ENCODE results near the gene SNCAIP.

Gene SNCAIP

DNA sequence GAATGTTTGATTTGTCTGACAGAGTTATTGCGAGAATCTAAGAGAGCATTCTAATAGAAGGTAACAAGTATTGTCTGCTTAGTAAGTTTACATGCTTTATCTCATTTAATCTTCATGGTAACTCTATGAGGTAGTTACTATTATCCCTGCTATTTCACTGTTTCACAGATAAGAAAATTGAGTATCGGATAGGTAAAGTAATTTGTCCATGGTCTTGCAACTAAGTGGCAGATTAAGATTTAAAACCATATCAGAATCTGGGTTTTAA, 118.2 kb downstream of the SNCAIP start:
- no peak for DNase-seq

DNA sequence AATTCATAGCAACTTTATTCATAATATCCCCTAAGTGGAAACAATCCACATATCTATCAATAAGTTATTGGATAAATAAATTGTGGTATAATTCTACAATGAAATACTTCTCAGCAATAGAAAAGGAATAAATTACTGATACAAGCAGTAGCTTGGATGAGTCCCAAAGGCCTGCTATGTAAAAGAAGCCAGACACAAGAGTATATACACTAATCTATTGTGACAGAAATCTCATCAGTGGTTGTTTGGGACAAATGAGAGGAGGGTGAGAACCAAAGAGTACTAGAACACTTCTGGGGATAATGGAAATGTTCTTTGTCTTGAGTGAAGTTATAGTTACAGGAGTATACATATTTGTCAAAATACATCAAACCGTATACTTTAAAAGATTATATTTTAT, 119.3 kb downstream of the SNCAIP start:
- no peak for DNase-seq

DNA sequence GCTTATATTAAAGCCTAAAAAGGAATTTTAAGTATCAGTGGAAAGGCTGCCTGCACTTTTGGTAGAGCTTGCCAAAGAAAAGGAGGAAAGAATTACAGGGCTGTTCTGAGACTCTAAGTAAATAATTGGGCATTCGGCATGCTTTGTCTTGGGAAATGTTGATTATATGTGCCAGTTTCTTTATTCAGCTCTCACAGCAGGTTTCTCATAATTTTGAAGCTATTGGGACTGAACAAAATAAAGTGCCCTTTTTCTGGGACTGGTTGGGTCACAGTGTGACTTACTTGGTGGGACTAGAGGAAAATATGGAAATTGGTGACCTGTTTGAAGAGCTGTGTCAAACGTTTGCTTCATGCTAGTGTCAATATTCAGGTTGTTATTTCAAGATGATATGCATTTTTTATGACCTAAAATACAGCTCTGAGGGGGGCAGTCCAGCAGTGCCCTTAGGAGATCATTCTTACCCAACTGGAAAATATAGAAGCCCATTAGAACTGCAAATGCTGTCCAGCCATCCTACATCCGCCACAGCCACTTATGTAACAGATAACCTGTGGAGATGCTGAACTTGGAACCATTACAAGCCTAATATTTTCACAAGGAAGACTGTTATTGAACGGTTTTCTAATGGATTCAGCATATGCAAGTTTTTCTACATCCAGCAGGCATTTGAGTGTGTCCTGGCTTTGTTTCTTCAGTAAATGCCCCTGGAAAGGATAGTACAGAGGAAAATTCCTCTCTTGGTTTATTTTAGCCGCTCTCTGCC, 122.4 kb downstream of the SNCAIP start:
- no peak for DNase-seq

DNA sequence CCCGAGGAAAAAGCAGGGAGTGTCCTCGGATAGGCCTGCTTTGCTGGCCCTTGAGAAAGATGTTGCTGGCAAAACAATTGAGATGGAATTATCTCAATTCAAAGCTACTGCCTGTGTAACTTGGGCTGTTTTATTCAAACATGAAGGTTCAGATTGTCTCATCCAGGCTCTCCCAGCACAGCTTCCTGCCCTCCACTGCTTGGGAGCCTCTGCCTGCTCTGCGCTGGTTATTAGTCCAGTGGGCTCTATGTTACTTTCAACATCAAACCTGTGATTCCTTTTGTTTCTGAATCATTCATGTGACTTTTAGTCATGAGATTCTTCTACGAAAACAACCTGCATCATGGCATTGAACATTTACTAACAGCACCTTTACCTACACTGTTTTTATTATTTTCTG, 123.2 kb downstream of the SNCAIP start:
- DNase-seq = no peak

DNA sequence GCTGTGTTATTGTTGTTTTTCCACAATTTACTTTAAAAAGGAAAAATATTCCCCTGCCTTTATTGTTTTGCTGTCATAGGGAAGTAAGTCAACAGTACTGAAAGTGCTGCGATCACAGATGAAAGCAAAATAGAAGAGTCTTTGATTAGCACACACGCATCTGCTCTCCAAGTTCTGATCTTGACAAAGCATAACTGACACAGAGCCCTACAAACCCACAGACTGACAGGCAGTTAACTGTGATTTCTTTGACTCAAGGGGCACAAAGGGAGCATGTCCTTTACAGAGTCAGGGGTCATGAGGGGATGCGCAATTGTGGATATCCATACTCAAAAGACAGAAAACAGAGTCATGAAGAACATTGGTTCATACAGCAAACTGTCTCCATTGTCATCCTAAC, 123.7 kb downstream of the SNCAIP start:
- no peak for DNase-seq

DNA sequence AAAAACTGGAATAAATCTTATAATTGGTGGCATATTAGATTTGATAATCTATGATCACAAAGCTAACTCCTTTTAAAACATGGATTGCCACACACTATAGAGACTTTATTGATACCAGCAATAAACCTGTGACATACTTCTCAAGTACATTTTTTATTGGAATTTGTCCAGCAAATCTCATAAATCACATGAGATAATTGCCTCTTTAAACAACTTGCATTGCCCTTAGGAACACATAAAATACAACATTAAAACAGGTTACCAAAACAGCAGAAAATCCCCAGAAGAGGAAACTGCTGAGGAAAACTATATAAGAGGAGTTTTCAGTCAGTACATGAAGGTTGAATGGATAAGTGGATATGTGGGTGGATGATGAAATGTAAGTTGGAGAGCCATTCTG, 124.6 kb downstream of the SNCAIP start:
- no peak for DNase-seq

DNA sequence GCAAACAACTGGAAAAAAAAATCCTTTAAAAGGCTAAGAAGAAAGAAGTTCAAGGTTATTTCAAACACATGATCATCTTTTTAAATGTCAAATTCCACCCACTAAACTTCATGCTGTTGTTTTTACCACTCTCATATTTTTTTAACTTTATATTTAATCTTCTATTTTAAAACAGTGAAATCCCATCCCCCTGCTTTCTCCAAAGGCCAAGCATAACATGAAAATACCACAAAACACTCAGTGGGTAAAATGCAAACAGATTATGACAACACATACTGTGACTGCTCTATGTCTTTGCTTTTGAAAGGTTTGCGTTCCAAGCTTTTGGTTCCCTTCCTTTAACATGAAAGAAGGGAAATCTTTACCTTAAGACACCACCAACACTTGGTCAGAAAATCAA, 127.6 kb downstream of the SNCAIP start:
- DNase-seq = no peak

DNA sequence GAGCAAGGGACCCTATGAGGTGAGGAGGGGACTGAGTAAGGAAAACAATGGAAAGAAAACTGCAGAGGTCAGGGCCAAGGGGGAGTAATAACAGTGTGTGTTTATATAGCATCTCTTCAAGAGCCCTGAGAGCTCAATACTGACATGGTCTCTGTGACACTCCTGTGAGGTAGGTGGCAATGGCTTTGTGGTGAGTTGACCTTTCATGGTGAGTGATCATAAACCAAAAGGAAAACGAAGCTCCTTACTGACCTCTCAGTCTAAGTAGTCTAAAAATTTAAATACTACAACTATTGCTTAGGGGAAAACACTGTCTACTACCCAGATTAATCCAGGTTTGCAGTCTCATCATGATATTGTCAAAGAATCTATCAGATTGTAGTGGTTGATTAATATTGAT, 130.9 kb downstream of the SNCAIP start:
- DNase-seq = no peak

DNA sequence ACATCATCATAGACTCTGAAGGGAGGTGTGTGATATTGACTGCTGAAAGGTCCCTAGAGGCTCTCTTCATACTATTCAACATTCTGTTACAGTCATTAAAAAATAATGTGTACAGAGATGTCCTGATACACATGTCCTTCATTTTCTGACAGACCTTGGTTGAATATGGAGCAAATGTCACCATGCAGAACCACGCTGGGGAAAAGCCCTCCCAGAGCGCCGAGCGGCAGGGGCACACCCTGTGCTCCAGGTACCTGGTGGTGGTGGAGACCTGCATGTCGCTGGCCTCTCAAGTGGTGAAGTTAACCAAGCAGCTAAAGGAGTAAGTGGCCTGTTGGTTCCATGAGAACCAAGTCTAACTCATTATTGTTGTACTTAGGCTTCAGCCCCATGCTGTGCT, 132.4 kb downstream of the SNCAIP start:
- DNase-seq = no peak

DNA sequence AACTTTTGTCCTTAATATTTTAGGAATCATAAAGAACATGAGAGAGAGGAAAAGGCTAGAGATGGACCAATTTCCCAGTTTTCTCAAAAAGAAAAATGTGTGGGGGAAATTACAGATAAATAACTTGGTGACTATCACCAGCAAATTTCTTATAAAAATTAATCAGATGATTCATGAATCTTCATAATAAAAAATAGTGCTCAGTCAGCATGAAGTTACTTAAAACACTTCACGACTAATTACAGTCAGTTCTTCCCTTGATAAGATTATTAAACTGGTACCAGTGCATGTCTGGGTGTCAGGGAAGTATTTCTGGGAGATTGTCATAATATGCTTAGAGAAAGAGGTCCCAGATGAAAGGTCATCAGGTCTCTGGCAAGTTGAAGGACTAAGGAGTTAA, 133.0 kb downstream of the SNCAIP start:
- DNase-seq = no peak

DNA sequence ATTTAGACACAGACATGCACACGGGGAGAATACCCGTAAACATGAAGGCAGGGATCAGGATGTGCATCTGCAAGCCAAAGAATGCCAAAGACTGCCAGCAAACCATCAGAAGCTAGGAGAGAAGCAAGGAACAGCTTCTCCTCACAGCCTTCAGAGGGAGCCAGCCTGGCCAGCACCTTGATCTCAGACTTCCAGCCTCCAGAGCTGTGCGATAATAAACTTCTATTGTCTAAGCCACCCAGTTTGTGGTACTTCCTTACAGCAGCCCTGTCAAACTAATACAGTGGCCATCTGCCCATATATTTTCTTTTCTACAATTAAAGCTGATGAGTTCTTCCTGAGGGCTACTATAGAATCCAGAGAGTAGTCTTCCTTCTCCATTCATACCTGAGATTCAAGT, 135.0 kb downstream of the SNCAIP start:
- DNase-seq = no peak

DNA sequence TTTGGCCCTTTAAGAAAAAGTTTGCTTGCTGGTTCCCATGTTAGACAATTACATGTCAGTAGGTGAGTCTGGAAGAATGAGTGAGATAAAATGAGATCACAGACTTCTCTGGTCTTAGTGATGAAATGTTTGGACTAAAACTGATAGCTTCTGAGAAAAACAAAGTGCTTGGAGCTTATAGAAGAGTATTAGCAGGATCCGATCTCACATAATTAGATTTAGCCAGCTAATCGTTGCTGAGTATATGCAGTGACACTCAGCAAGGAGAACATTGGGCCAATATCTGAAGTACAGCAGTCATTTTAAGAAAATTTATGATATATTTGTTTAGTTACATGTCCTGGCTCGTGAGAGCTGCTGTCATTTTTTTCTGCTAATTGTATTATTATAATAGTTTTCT, 135.8 kb downstream of the SNCAIP start:
- DNase-seq = no peak

DNA sequence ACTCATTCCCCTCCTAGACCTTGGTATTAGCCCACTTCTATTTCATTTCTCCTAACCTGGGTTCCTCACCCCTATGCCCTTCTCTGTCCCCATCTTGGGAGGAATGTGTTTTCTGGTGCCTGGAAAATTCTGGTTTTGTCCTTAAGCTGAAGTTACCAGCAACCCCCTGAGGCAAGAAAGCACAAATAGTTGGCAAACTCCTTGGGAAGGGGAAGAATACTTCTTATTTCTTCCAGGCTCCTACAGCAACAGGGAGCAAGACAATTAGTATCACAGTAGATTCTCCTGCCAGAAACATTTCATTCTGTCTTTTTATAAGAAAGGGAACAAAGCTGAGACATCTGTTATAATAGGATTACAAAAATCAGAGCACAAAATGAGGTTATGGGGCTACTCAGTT, 142.5 kb downstream of the SNCAIP start:
- no peak for DNase-seq

DNA sequence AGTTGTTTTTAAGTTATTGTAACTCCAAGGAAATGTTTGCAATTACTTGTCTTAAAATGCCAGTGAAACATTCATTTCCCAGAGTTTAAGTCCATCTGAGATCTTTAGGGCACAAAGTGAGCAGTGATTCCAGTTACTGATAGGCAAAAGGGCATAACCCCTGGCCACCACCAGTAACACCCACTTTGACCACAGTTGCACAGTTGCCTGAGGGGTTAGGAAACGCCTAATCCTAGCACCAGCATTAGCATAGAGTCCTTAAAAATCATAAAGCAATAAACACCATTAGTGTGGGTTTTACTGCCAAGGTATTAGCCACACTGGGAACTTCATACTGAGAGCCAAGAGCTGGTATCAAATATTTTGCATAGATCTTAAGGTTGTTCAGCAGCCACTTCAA, 143.9 kb downstream of the SNCAIP start:
- DNase-seq = no peak

DNA sequence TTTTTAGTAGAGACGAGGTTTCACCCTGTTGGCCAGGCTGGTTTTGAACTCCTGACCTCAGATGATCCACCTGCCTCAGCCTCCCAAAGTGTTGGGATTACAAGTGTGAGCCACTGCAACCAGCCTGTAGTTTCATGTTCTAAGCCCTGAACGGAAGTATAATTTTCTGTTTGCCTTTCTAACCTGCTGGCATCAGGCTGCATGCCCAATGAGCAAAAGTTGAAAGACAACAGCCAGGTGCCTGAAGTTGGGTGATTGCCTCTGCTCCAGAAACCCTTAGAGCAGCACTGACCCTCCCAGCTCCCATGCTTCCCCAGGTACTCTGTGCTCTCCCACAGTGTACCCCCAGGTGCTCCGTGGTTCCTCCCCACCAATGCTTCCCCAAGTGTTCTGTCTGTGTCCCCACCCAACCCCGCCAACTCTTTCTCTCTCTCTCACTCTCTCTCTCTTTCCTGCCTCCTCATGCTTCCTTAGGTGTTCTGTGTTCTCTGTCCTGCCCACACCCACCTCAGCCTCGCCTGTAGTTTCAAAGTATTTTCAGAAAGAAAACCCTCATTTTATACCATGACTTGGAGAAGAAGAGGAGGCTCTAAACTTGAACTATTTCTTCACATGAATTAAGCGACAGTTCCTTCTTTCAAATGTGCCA, 145.3 kb downstream of the SNCAIP start:
- no peak for DNase-seq

DNA sequence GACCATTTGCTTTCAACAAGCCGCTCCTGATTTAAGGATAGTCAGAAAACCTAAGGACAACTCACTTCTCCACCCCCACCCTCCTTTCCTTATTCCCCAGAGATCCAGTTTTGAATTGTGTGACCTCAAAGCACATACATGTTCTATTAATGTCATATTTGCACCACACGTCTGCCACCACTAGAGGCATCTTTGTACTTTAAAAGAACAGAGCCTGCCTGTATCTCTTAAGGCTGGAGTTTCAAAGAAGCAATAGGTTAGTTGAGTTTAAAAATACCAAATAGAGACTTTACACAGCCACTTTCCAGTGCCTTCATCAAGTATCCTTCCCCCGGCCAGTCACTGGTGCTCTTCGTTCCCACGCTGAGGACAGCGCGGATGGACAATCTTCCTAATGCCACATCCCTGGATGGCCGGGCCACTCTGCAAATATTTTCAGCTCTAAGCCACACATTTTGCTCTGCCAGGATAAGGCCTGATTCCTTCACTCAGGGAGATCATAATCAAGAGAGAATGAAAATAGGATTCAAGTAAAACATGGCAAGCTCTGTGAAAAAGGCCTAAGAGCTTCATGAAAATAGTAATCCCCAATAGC, 146.3 kb downstream of the SNCAIP start:
- no peak for DNase-seq

DNA sequence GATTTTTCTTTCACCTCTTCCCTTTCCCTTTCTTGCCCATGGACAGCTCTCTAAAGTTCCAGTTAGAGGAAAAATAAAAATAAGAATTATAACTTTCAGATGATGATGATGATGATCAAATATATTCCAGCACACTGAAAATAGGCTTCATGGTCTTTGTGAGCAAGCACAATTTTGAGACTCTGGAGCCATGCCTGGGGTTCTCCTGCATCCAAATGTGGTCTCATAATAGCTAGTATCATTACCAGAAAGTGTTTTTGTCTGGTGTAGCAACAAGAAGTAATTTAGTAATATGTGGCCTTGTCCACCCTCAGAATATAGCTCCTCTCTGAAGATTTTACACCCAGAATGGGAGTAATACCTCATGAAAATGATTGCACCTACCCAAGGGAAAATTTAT, 150.4 kb downstream of the SNCAIP start:
- no peak for DNase-seq

DNA sequence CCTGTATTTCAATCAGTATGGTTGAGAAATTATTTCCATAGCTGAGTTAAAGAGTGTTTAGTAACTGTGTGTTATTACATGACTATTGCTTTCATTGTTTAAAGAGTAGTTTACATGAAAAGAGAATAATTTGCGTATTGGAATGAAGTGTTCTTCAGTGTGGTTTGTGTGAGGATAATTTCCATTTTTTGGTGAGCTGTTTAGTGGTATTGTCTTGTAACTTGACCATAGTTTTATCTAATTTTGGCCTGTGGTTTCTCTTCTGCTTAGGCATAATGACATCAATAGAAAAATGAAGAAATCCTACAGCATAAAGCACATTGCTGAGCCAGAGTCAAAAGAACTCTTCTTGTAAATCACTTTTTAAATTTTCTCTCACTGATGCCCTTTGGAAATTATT, 151.2 kb downstream of the SNCAIP start:
- DNase-seq = no peak

DNA sequence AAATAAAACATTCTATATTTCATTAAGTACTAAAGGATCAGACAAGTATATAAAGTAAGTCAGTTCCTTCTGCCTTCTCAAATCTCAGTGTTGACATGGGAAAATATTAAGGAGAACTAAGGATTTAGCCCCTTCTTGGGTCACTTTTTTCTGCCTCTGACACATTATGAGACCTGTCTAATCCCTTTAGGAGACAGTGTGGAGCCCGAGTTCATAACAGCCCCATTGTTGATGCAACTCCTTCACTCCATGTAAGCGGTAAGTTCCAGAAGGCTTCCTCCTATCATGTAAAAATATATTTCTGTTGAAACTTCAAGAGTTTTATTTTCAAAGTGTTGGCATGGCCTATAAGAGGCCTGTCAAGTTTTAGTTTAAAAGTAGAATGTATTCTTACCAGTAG, 152.2 kb downstream of the SNCAIP start:
- DNase-seq = no peak

DNA sequence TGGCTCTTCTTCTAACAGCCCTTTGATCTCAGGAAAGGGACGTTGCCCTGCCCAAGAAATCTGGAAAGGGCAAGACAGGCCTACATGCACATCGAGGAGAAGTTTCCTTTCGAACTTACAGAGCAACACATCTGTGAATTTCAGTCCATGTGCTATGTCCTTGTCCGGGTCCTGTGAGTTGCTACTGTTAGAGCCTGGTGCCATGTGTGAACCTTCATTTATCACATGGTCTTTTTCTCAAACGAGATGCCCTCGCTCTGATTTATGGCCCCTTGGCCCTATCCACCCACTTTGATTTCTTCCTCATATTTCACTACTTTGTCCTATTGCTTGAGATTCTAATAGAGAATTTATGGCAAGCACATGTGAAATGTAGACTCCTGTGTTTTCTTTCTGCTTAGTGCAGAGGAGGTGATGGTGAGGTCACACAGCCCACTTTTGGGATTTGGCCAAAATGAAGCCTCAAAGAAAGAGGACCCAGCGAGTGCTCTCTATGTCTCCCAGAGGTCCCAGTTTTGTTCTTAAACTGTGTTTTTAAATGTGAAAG, 153.1 kb downstream of the SNCAIP start:
- no peak for DNase-seq

DNA sequence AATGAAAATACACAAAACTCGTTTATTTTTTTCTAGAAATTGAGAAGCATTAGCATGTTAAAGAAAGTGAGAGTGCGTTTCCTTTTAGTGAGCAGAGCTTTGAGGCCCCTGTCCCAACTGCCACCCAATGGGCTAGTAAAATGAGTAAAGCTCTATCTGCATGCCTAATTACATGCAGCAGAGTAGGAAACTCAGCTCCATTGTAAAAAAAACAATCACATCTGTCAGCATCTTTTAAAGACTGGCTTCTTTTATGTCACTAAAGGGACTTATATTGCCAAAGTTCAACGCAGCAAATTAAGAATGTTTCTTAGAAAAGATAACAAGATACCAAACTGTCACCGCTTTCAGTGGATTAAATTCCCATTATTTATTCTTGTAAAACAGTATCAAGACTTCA, 154.0 kb downstream of the SNCAIP start:
- DNase-seq = no peak

DNA sequence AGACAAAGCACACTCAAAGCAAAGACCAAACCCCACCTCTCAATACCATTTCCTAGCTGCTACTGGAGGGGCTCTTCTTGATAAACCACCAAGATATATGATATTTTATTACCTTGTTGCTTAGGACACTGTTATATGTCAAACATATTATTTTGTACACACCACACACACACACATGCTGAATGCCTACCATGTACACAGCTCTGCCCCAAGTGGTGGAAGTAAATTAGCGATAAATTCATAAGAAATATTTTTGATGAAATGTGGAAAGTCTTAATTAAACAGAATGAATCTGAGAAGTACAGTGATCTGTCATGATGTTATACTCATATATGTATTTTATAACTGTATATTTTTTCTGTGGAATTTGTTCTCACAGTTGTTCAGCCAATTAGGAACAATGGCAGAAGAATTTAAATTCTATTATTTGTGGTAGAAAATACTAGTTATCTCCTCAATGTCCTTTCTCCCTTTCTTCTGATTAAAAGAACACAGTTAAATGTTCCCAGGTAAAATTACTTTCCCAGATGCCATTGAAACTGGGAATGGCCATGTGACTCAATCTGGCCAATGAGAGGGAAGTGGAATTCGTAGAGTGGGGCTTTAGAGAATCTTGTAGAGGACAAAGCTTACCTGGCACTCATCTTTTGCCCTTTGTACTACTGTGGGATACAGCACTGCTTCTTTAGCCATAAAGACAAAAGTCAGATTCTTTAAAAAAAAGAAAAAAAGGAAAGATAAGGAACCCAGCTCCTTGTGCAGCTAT, 156.5 kb downstream of the SNCAIP start:
- no peak for DNase-seq

DNA sequence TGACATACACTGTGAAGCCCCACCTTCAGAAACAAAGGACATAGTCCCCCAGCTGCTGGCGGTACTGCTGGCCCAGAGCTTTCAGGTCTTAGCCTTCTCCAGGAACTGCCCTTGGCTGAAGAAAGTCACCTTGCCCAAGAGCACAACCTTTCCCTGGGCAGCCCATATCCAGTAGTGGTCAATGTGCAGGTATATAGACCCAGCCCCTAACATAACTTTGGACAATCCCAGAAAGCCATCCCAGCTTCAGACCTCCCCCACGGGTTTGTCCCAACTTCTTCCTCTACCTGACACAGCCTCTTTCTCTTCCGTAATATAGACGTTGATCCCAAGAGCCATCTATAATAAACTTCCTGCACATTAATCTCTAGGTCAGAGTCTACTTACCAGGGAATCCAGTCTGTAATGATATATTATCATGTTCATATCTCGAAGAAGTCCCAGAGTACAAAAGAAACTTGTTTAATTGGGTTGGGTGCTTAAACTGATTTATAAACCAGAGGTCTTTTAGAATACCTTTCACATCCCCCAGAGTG, 157.4 kb downstream of the SNCAIP start:
- no peak for DNase-seq

DNA sequence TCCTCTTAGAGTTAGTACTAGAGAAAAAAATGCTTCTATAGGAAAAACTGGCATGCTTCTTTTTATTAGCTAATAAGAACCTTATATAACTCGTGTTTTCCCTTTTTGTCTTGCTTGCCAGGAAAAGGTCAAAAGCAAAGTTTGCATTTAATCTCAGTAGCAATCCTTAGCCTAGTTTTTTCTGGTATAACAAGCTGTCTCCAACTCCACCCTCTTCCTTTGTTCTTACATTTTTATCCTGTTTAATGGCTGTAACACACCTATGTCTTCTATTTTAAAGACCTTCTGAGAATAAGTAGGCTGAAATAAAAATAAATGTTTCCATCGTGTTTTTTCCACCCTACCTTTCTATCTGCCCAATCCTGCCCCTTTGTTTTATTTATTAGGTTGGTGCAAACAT, 158.3 kb downstream of the SNCAIP start:
- no peak for DNase-seq
